ENCODE data around the gene SLC43A3.

GRCh38 chr11:57376095-57377090 lies 50.5 kb downstream of the SLC43A3 start:
- TF ChIP-seq CTCF (IDR thresholded peaks at IDR 0.05; ENCODE audit: insufficient read depth, low read length): no peak
- no peak for TF ChIP-seq POLR2AphosphoS5 (IDR thresholded peaks at IDR 0.05; ENCODE audit: low read depth)
- TF ChIP-seq REST (IDR thresholded peaks at IDR 0.05; ENCODE audit: insufficient replicate concordance, low read depth): no peak
- no peak for TF ChIP-seq GABPA (IDR thresholded peaks at IDR 0.05; ENCODE audit: low read depth)
- no peak for TF ChIP-seq SPI1 (IDR thresholded peaks at IDR 0.05; ENCODE audit: borderline replicate concordance, low read depth)
